ENCODE data around the gene NEB.
"Not testable (repeated sequence)": the region's sequence is repeated elsewhere in the genome, so short reads cannot be mapped to it uniquely, and the experiment has no call there.

GRCh38 chr2:151581300-151581699 lies 153.0 kb downstream of the NEB start:
- TF ChIP-seq, protein P1, sequence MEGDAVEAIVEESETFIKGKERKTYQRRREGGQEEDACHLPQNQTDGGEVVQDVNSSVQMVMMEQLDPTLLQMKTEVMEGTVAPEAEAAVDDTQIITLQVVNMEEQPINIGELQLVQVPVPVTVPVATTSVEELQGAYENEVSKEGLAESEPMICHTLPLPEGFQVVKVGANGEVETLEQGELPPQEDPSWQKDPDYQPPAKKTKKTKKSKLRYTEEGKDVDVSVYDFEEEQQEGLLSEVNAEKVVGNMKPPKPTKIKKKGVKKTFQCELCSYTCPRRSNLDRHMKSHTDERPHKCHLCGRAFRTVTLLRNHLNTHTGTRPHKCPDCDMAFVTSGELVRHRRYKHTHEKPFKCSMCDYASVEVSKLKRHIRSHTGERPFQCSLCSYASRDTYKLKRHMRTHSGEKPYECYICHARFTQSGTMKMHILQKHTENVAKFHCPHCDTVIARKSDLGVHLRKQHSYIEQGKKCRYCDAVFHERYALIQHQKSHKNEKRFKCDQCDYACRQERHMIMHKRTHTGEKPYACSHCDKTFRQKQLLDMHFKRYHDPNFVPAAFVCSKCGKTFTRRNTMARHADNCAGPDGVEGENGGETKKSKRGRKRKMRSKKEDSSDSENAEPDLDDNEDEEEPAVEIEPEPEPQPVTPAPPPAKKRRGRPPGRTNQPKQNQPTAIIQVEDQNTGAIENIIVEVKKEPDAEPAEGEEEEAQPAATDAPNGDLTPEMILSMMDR (IDR thresholded peaks at IDR 0.05), result not testable (repeated sequence)
- TF ChIP-seq EZH2 (IDR thresholded peaks at IDR 0.05; ENCODE audit: borderline replicate concordance, insufficient read depth, low read depth, low read length, poor library complexity, severe bottlenecking), result not testable (repeated sequence)
